VCaP (cell line): ENCODE measurements around the gene DLL1.
"Not testable (repeated sequence)": the region's sequence is repeated elsewhere in the genome, so short reads cannot be mapped to it uniquely, and the experiment has no call there.

ENCODE experiments used
- H3K27ac ChIP-seq: fragments of 450-650 bp; 2 replicates; pipeline ENCODE4 v1.5.1; 2017
- TF ChIP-seq, protein P1 (sequence below): fragments of 450-650 bp; conservative IDR thresholded peaks from 2 replicates; pipeline ENCODE4 v1.5.1; 2017; ENCODE audit warnings: mild to moderate bottlenecking, moderate library complexity

DLL1 gene

DNA sequence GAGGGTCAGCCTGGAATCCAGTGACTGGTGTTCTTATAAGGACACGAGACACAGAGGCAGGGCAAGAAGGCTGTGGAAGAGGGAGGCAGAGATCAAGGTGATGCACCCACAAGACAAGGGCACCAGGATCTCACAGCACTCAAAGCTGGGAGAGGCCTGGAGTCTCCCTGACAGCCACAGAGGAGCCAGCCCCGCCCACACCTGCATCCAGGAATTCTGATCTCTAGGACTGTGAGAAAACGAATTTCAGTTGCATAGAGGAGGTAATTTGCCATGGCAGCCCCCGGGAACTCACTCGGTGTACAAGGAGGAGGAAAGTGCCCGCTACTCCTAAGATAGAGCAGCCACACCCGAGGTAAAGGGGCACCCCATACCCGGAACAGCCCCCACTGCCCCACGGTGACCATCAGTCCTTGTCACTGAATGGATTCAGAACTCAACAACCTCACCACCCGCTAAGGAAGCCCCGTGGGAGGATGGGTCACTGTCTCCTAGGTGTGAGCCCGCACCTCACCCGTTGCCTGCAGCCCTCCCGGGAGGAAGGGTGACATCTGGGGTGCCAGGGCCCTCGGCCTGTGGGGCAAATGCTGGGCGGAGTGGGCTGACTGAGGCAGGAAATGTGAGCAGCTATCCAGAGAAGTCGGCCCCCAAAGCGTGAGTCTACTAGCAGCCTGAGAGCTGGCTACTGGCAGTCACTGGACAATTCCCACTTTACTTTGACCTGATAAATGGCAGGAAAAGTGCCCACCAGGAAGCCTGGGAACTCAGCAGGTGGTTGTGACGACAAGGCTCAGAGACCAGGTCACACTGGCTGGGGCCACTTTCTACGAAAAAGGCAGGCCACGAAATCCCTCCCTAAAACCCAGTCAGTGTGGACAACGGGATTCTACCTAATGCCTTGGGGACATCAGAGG, 22.4 kb downstream of the DLL1 start:
- TF ChIP-seq, protein P1, sequence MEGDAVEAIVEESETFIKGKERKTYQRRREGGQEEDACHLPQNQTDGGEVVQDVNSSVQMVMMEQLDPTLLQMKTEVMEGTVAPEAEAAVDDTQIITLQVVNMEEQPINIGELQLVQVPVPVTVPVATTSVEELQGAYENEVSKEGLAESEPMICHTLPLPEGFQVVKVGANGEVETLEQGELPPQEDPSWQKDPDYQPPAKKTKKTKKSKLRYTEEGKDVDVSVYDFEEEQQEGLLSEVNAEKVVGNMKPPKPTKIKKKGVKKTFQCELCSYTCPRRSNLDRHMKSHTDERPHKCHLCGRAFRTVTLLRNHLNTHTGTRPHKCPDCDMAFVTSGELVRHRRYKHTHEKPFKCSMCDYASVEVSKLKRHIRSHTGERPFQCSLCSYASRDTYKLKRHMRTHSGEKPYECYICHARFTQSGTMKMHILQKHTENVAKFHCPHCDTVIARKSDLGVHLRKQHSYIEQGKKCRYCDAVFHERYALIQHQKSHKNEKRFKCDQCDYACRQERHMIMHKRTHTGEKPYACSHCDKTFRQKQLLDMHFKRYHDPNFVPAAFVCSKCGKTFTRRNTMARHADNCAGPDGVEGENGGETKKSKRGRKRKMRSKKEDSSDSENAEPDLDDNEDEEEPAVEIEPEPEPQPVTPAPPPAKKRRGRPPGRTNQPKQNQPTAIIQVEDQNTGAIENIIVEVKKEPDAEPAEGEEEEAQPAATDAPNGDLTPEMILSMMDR = no peak
- H3K27ac ChIP-seq = no peak overlapping the region

DNA sequence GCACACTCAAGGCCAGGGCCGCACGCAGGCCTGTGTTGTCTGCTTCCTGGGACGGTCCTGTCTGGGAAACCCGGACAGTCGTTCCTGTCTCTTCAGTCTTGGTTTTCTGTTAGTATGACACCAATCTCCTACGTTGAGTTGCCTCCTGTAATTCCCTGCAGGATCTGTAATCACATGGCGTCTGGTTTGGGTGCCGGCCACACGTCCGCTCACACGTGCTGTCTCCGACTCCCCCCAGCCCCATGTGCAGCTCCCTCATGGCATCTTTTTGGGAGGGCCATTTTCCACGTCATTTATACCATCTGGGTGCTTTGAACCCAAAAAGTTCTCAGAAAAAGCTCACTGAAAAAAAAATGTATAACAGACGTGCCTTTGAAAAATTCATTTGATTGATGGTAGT, 23.2 kb downstream of the DLL1 start:
- no peak overlapping the region for H3K27ac ChIP-seq
- TF ChIP-seq, protein P1 = no peak

DNA sequence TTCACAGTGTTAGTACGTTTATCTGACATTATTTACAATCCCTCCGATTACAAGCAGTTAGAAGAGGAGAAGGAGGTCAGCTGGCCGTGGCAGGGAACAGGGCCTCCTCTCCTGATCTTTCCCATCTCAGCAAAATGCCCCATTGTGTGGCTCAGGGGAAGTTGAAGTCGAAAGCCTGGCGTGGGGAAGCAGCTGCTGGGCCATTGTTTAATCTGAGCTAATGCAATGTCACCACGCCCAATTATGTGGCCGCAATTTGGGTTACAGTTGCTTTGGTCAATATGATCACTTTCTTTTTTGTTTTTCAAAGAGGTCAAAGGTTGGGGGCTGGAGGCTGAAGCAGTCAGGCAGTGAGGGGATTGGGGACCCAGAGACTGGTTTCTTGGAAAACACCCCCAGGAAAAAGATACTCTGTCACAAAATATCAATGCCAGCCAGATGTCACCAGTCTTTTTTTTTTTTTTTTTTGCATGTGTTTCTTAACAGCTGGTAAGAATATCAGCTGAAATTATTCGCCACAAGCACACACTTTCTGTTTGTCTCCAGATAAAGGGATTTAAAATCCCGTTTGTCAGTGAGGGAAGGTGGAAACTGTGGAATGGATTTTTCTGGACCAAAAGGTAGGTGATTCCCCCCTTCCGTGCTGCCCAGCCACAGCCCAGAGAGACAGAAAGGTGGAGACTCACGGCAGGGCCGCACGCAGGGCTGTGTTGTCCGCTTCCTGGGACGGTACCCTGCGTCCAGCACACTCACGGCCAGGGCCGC, 24.6 kb downstream of the DLL1 start:
- TF ChIP-seq, protein P1 = no peak
- H3K27ac ChIP-seq = peak overlapping the region; percentile 36

DNA sequence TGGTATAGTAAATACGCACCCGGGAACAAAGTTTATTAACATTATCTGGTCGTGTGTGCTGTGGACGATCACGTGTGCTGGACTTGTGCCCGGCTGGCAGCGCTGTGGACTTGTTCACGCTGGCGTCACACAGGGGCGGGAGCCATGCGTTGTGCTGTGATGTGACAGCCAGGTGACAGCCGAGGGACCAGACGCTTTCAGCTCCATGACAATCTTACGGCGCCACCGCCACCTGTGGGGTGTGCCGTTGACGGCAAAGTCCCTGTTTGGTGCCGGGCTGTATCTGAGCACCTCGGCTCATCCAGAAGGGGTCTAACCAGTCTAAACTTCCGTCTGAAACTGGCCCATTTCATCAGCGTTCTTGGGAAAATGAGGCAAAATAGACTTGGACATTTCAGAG, 25.2 kb downstream of the DLL1 start:
- H3K27ac ChIP-seq = peak overlapping the region; percentile 36
- TF ChIP-seq, protein P1 = peak; percentile 38

DNA sequence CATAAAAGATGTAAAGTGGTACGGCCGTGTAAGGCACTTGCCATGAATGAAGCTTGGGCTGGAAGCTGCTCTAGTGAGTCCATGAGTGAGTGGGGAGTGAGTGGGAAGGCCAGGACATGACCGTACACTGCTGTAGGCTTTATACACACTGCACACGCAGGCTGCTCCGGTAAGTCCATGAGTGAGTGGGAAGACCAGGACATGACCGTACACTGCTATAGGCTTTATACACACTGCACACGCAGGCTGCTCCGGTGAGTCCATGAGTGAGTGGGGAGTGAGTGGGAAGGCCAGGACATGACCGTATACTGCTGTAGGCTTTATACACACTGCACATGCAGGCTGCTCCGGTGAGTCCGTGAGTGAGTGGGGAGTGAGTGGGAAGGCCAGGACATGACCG, 26.2 kb downstream of the DLL1 start:
- not testable (repeated sequence) for H3K27ac ChIP-seq

DNA sequence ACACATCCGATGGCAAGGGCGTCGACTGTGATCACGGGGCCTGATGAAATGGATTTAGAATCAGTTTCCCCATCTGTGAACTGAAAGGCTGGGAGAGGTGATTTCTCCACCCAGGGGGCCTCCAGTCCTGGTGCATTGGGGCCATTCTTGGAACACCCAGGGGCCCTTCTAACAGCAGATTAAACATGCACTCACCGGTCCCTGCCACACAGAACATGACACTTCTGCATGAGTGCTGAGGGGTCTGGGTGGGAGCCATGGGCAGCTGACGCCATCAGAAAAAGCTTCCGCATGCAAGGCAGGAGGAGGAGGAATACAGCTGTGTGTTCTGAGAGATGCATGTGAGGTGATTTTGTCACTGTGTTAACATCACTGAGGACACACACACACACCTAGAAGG, 26.8 kb downstream of the DLL1 start:
- no peak overlapping the region for H3K27ac ChIP-seq
- TF ChIP-seq, protein P1 = no peak

DNA sequence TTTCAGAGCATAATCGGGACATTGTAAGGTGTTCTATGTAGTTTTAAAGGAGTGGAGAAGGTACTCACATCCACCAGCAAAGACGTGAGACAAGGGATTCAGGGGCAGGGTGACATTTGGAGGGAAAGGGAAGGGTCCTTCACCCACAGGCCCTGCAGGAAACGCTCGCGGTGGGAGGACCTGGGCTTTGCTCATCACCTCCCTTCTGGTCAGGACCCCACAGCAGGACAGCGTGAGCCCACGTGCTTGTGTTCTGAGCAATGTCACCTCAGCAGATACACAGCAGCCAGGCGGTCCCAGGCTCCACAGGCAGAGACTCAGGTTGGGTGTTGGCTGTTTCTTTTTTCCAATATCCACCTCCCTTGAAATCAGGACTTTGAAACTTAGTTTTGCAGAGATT, 27.5 kb downstream of the DLL1 start:
- H3K27ac ChIP-seq = no peak overlapping the region
- TF ChIP-seq, protein P1 = no peak
